GM12892 (cell line): ENCODE measurements around the gene SEMG1.

Experiments used
- POLR2A ChIP-seq: IDR thresholded peaks from 2 replicates; pipeline ENCODE4 v1.6.1; 2011; ENCODE audit warnings: low read depth, low read length, control low read depth
- POLR2AphosphoS5 ChIP-seq: IDR thresholded peaks from 2 replicates; pipeline ENCODE4 v1.6.1; 2011; ENCODE audit warnings: low read depth, low read length, control low read depth

DNA sequence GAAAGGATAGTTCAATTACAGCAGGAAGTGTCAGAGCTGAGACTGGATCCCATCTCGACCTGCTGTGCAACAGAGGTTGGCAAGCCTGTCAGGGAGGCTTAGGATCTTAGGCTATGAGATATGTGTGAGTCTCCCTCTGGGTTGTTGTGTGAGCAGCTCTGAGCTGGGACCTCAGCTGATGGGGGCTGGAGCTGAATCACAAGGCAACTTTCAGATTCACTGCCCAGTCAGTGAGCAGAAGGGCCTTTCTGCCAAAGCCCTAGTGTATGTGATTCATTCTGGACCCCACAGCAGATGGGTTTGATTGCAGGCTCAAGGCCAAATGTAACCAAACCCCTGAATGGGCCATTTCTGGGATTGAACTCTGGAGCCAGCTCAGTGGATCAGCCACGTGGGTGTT, 27.7 kb upstream of the SEMG1 start:
- TF ChIP-seq POLR2A (no peak), POLR2AphosphoS5 (no peak)
